Left ventricle myocardium superior (tissue), 1 donor: Measurements from ENCODE around the gene PADI3. TPM values are rescaled to one million over a fixed set of nuclear protein-coding genes. Genes with fewer than 3 reads are reported as not detected.

Source experiments
- ATAC-seq: fragments of 200-7000 bp; cut with Tn5 transposase; one replicate; pipeline ENCODE4 v1.9.1; 2020; ENCODE audit warnings: mild to moderate bottlenecking, moderate library complexity
- DNase-seq: peaks from one replicate; pipeline ENCODE4 v3.0.0-alpha.2; 2020
- intact Hi-C: fragments of 100-400 bp; cut with micrococcal nuclease; formaldehyde crosslinking; loops from one replicate; pipeline ENCODE4 v1.11.0; 2022
- long read RNA-seq: library from polyadenylated mRNA; unstranded; transcript quantifications from one replicate; pipeline ENCODE4 v2.0.0, GENCODE V29; 2021
- total RNA-seq: library from RNA; stranded (reverse); fragmentation: NEBNext Ultra II Directional; extraction: Animal tissue kit (Norgen Biotek cat#: 25700); gene quantifications from one replicate; pipeline ENCODE4 v1.2.1, GENCODE V29; 2021
- donor health status: DM: no; HTN: yes; CAD: no; lungs with severe emphysema.

Gene PADI3
- not detected for total RNA-seq
- long read RNA-seq: 0 reads

GRCh38 chr1:17248781-17249180 lies at the start of gene PADI3:
PADI3 (plus strand) TSS chr1:17249098; CDS start chr1:17249138, 40 bp downstream.
- ATAC-seq: no peak
- DNase-seq: no peak
- intact Hi-C loops: no loop called here

- no peak for DNase-seq
- intact Hi-C loops: no loop called here
- ATAC-seq: no peak
Measured at GRCh38 chr1:17199267-17200044, 49.4 kb upstream of the PADI3 start.

GRCh38 chr1:17200246-17200645 lies 48.7 kb upstream of the PADI3 start:
- ATAC-seq: no peak
- DNase-seq: no peak
- intact Hi-C loops: no loop called here

- intact Hi-C loops: no loop called here
- no peak for ATAC-seq
- no peak for DNase-seq
Measured at GRCh38 chr1:17200756-17201155, 48.1 kb upstream of the PADI3 start.

GRCh38 chr1:17201201-17202021 lies 47.5 kb upstream of the PADI3 start:
- DNase-seq (no peak), ATAC-seq (no peak)
- intact Hi-C loops: no loop called here

GRCh38 chr1:17204546-17205440 lies 44.1 kb upstream of the PADI3 start, which contains the start of gene PADI1:
PADI1 (plus strand) TSS chr1:17205128; CDS start chr1:17205218, 90 bp downstream.
- ATAC-seq (no peak), DNase-seq (no peak)
- intact Hi-C loops: no loop called here

- DNase-seq: no peak
- no peak for ATAC-seq
- intact Hi-C loops: no loop called here
Measured at GRCh38 chr1:17205652-17206051, 43.2 kb upstream of the PADI3 start.

GRCh38 chr1:17206196-17206595 lies 42.7 kb upstream of the PADI3 start:
- ATAC-seq (no peak), DNase-seq (no peak)
- intact Hi-C loops: no loop called here

- ATAC-seq (peak; percentile 67), DNase-seq (peak; percentile 43)
- intact Hi-C loops: no loop called here
Measured at GRCh38 chr1:17207046-17207445, 41.9 kb upstream of the PADI3 start.

- intact Hi-C loops: no loop called here
- ATAC-seq (peak; percentile 20), DNase-seq (no peak)
Measured at GRCh38 chr1:17207540-17207939, 41.4 kb upstream of the PADI3 start.

- ATAC-seq (no peak), DNase-seq (no peak)
- intact Hi-C loops: no loop called here
Measured at GRCh38 chr1:17207966-17208418, 40.9 kb upstream of the PADI3 start.

GRCh38 chr1:17208546-17208945 lies 40.4 kb upstream of the PADI3 start:
- ATAC-seq (no peak), DNase-seq (no peak)

GRCh38 chr1:17209430-17209829 lies 39.5 kb upstream of the PADI3 start:
- no peak for DNase-seq
- no peak for ATAC-seq
- intact Hi-C loops: no loop called here

More at GRCh38 chr1:17208546-17208945, 40.4 kb upstream of the PADI3 start:
- intact Hi-C loops: no loop called here

GRCh38 chr1:17210176-17210575 lies 38.7 kb upstream of the PADI3 start:
- DNase-seq (no peak), ATAC-seq (no peak)
- intact Hi-C loops: no loop called here

- ATAC-seq: no peak
Measured at GRCh38 chr1:17211377-17211776, 37.5 kb upstream of the PADI3 start.

GRCh38 chr1:17212009-17212408 lies 36.9 kb upstream of the PADI3 start:
- DNase-seq (no peak), ATAC-seq (no peak)
- intact Hi-C loops: no loop called here

More at GRCh38 chr1:17211377-17211776, 37.5 kb upstream of the PADI3 start:
- intact Hi-C loops: no loop called here
- DNase-seq: no peak

- ATAC-seq: no peak
- intact Hi-C loops: no loop called here
- DNase-seq: peak; percentile 47
Measured at GRCh38 chr1:17212487-17213121, 36.3 kb upstream of the PADI3 start.

- intact Hi-C loops: no loop called here
- DNase-seq (no peak), ATAC-seq (no peak)
Measured at GRCh38 chr1:17213148-17213781, 35.6 kb upstream of the PADI3 start.
